SK-N-MC (cell line): ENCODE data around the gene UBXN6.

ENCODE experiments used
- DNase-seq: peaks from one replicate; pipeline ENCODE4 v3.0.0-alpha.2; 2011; ENCODE audit warnings: low read depth, low spot score
- H3K27ac ChIP-seq: fragments of 200-600 bp; sonication (generic); 2 replicates; pipeline ENCODE4 v1.5.1; 2016; ENCODE audit warnings: mixed run types
- H3K36me3 ChIP-seq: fragments of 200-600 bp; sonication (generic); 2 replicates; pipeline ENCODE4 v1.6.1; 2017; ENCODE audit warnings: antibody characterized with exemption, low read length, mixed read lengths; ENCODE audit not compliant: insufficient read depth
- H3K4me3 ChIP-seq: fragments of 200-600 bp; sonication (generic); 2 replicates; pipeline ENCODE4 v1.5.1; 2016
- H3K9ac ChIP-seq: fragments of 200-600 bp; sonication (generic); 2 replicates; pipeline ENCODE4 v1.8.0; 2017; ENCODE audit warnings: mixed run types, mixed read lengths; ENCODE audit not compliant: insufficient read length
- H3K9me3 ChIP-seq: fragments of 200-600 bp; sonication (generic); 2 replicates; pipeline ENCODE4 v1.6.1; 2017; ENCODE audit warnings: low read depth, mild to moderate bottlenecking, antibody characterized with exemption, low read length, moderate library complexity, mixed read lengths
- EZH2 ChIP-seq: fragments of 200-600 bp; sonication (generic); IDR thresholded peaks from one replicate; pipeline ENCODE4 v1.6.1; 2017; ENCODE audit warnings: antibody characterized with exemption
- FOXP2 ChIP-seq: optimal IDR thresholded peaks from 2 replicates; pipeline ENCODE3; 2011; ENCODE audit warnings: mild to moderate bottlenecking, moderate library complexity; ENCODE audit not compliant: insufficient read depth; ENCODE audit errors: extremely low read length, control extremely low read depth
- POLR2AphosphoS5 ChIP-seq: IDR thresholded peaks from 2 replicates; pipeline ENCODE4 v1.6.1; 2012; ENCODE audit warnings: mild to moderate bottlenecking, low read depth, low read length, borderline replicate concordance

The UBXN6 gene

GRCh38 chr19:4502282-4503131 is 44.9 kb upstream of the UBXN6 start:
- DNase-seq = no peak
- Histone ChIP-seq H3K36me3 (peaks cover 6% of the 10 kb centered on the region; the same call in 1 of the 2 replicates), H3K9ac (no peak overlapping the region), H3K9me3 (no peaks in the 10 kb centered on the region), H3K4me3 (no peak overlapping the region), H3K27ac (no peak overlapping the region)
- TF ChIP-seq EZH2 (no peak), FOXP2 (no peak), POLR2AphosphoS5 (no peak)

DNA sequence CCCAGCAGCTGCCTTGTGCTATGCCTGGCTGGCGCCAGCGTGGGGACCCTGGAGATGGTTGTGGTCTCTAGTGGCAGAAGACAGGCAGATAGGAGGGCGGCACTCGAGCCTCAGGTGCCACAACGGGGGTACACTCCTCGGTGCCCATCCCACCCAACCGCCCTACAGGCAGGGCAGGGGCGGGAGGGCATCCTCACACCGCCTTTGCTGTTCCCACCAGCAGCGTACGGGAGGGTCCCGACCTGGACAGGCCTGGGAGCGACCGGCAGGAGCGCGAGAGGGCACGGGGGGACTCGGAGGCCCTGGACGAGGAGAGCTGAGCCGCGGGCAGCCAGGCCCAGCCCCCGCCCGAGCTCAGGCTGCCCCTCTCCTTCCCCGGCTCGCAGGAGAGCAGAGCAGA is 44.1 kb upstream of the UBXN6 start:
- H3K9me3 ChIP-seq = no peaks in the 10 kb centered on the region
- no peak overlapping the region for H3K4me3 ChIP-seq
- no peak overlapping the region for H3K9ac ChIP-seq
- no peak overlapping the region for H3K27ac ChIP-seq
- TF ChIP-seq POLR2AphosphoS5 (no peak), FOXP2 (no peak), EZH2 (no peak)
- H3K36me3 ChIP-seq = peaks cover 6% of the 10 kb centered on the region; the same call in 1 of the 2 replicates
- no peak for DNase-seq

GRCh38 chr19:4500841-4501591 is 43.4 kb upstream of the UBXN6 start:
- TF ChIP-seq POLR2AphosphoS5 (no peak), EZH2 (no peak), FOXP2 (no peak)
- DNase-seq = no peak
- Histone ChIP-seq H3K9ac (no peak overlapping the region), H3K36me3 (peaks cover 6% of the 10 kb centered on the region; the same call in 1 of the 2 replicates), H3K4me3 (no peak overlapping the region), H3K9me3 (no peaks in the 10 kb centered on the region), H3K27ac (no peak overlapping the region)

DNA sequence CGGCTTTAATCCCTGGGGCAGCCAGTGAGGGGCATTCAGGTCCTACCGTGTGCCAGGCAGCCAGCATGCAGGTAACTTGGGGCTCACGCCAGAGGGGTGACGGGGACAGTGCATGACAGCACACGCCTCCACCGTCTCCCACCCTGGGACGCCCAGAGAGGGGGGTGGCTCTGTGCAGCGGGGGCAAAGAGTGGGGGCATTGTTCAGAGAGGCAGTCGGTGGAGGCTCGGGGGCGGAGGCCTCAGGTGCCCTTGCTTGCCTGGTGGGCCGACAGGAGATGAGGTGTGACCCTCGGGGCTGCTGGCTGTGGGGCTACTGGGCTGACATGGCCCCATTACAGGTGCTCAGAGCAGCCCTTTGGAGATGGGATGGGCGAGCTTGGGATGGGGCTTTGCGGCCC is 42.3 kb upstream of the UBXN6 start:
- H3K27ac ChIP-seq = no peak overlapping the region
- TF ChIP-seq FOXP2 (no peak), POLR2AphosphoS5 (no peak), EZH2 (no peak)
- no peak overlapping the region for H3K9ac ChIP-seq
- no peak for DNase-seq
- H3K4me3 ChIP-seq = no peak overlapping the region
- H3K9me3 ChIP-seq = no peaks in the 10 kb centered on the region
- peaks cover 6% of the 10 kb centered on the region; the same call in 1 of the 2 replicates for H3K36me3 ChIP-seq

DNA sequence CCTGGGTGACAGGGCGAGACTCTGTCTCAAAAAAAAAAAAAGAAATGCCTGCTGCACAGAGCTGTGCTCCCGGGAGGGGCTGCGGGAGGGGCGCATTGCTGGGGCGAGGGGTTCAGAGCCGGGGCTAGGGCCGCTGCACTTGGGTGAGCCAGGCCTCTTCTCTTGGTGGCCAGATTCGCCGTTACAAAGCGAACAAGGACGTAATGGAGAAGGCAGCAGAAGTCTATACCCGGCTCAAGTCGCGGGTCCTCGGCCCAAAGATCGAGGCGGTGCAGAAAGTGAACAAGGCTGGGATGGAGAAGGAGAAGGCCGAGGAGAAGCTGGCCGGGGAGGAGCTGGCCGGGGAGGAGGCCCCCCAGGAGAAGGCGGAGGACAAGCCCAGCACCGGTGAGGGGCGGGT is 41.7 kb upstream of the UBXN6 start:
- no peak for DNase-seq
- no peak for TF ChIP-seq FOXP2
- no peak for TF ChIP-seq EZH2
- TF ChIP-seq POLR2AphosphoS5 = no peak

GRCh38 chr19:4498694-4499093 is 41.1 kb upstream of the UBXN6 start:
- no peak overlapping the region for H3K27ac ChIP-seq
- H3K36me3 ChIP-seq = peaks cover 6% of the 10 kb centered on the region; the same call in 1 of the 2 replicates
- no peak overlapping the region for H3K9ac ChIP-seq
- no peak for DNase-seq
- H3K4me3 ChIP-seq = no peak overlapping the region
- H3K9me3 ChIP-seq = no peaks in the 10 kb centered on the region
- TF ChIP-seq EZH2 (no peak), FOXP2 (no peak), POLR2AphosphoS5 (no peak)

More for the DNA sequence above, 41.7 kb upstream of the UBXN6 start:
- H3K9me3 ChIP-seq = no peaks in the 10 kb centered on the region
- peaks cover 6% of the 10 kb centered on the region; the same call in 1 of the 2 replicates for H3K36me3 ChIP-seq
- H3K27ac ChIP-seq = no peak overlapping the region
- no peak overlapping the region for H3K9ac ChIP-seq
- H3K4me3 ChIP-seq = no peak overlapping the region

- TF ChIP-seq FOXP2 = no peak
- no peak overlapping the region for H3K9ac ChIP-seq
- no peak overlapping the region for H3K4me3 ChIP-seq
- H3K9me3 ChIP-seq = no peaks in the 10 kb centered on the region
- peaks cover 6% of the 10 kb centered on the region; the same call in 1 of the 2 replicates for H3K36me3 ChIP-seq
- H3K27ac ChIP-seq = no peak overlapping the region
- DNase-seq = no peak
Measured at GRCh38 chr19:4497770-4498389, 40.3 kb upstream of the UBXN6 start.

DNA sequence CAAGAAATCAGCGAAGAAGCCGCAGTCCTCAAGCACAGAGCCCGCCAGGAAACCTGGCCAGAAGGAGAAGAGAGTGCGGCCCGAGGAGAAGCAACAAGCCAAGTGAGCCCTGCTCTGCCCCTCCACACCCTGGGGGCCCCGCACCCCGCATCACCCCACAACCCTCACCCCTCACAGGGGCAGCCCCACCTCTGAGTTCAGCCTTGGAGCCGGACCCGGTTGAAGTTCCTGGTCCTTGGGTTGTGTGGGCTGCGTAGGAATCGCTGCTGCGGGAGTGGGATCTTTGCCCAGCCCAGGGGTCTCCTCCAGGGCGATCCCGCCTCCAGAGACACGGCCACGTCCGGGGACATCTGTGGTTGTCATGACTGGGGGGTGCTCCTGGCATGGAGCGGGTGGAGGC is 38.7 kb upstream of the UBXN6 start:
- no peak overlapping the region for H3K9ac ChIP-seq
- H3K27ac ChIP-seq = no peak overlapping the region
- no peak for TF ChIP-seq POLR2AphosphoS5
- no peak for TF ChIP-seq EZH2
- TF ChIP-seq FOXP2 = no peak
- no peaks in the 10 kb centered on the region for H3K9me3 ChIP-seq
- H3K36me3 ChIP-seq = peaks cover 17% of the 10 kb centered on the region; the same call in 1 of the 2 replicates
- H3K4me3 ChIP-seq = no peak overlapping the region
- no peak for DNase-seq
